DND-41 (cell line): Measurements from ENCODE around the gene SLC41A2.

Experiments used
- ATAC-seq: fragments of 200-7000 bp; cut with Tn5 transposase; 3 replicates; pipeline ENCODE4 v1.9.1; 2021; ENCODE audit warnings: low read depth; ENCODE audit not compliant: insufficient read depth
- DNase-seq: peaks from one replicate; pipeline ENCODE4 v3.0.0-alpha.2; 2020
- H2AFZ ChIP-seq: 2 replicates; pipeline ENCODE4 v1.6.0; 2012; ENCODE audit warnings: low read depth, low read length
- H3K27ac ChIP-seq: 2 replicates; pipeline ENCODE4 v1.5.1; 2012; ENCODE audit warnings: low read length, inconsistent platforms
- H3K27me3 ChIP-seq: fragments of 200-600 bp; sonication (generic); 2 replicates; pipeline ENCODE4 v1.6.0; 2012; ENCODE audit warnings: low read length, mild to moderate bottlenecking, inconsistent platforms; ENCODE audit not compliant: insufficient read depth, poor library complexity
- H3K36me3 ChIP-seq: 2 replicates; pipeline ENCODE4 v1.5.1; 2012; ENCODE audit warnings: low read length, inconsistent platforms; ENCODE audit not compliant: insufficient read depth
- H3K4me1 ChIP-seq: 2 replicates; pipeline ENCODE4 v1.5.1; 2012; ENCODE audit warnings: mild to moderate bottlenecking, low read length; ENCODE audit not compliant: insufficient read depth
- H3K4me2 ChIP-seq: 2 replicates; pipeline ENCODE4 v1.6.0; 2012; ENCODE audit warnings: mild to moderate bottlenecking, moderate library complexity, low read length, inconsistent platforms; ENCODE audit not compliant: insufficient read depth
- H3K4me3 ChIP-seq, 2 experiments: fragments of 200-600 bp in 1 of 2; shearing (Covaris generic) in 1 of 2; 2 replicates each; pipeline ENCODE4 v1.5.1; 2012 to 2016; ENCODE audit warnings: inconsistent platforms in 2 of 2, low read length in 2 of 2, mild to moderate bottlenecking in 2 of 2, low read depth in 1 of 2, moderate library complexity in 1 of 2
- H3K79me2 ChIP-seq: 2 replicates; pipeline ENCODE4 v1.6.0; 2012; ENCODE audit warnings: low read length, inconsistent platforms; ENCODE audit not compliant: insufficient read depth
- H3K9ac ChIP-seq: 2 replicates; pipeline ENCODE4 v1.6.0; 2012; ENCODE audit warnings: low read depth, mild to moderate bottlenecking, inconsistent platforms, low read length, moderate library complexity
- H3K9me3 ChIP-seq: 2 replicates; pipeline ENCODE4 v1.5.1; 2012; ENCODE audit warnings: low read length, moderate library complexity, mild to moderate bottlenecking, inconsistent platforms; ENCODE audit not compliant: insufficient read depth, severe bottlenecking
- H4K20me1 ChIP-seq: 2 replicates; pipeline ENCODE4 v1.6.0; 2012; ENCODE audit warnings: low read length; ENCODE audit not compliant: insufficient read depth
- EZH2 ChIP-seq: IDR thresholded peaks from 3 replicates; pipeline ENCODE4 v1.6.1; 2012; ENCODE audit warnings: borderline replicate concordance, low read depth, mild to moderate bottlenecking, moderate library complexity, low read length, inconsistent platforms; ENCODE audit not compliant: severe bottlenecking
- TF ChIP-seq, protein P1 (sequence below): IDR thresholded peaks from 2 replicates; pipeline ENCODE4 v1.5.1; 2012; ENCODE audit warnings: borderline replicate concordance, low read length, moderate library complexity, mild to moderate bottlenecking; ENCODE audit not compliant: poor library complexity, severe bottlenecking; ENCODE audit errors: extremely low read depth

The SLC41A2 gene

GRCh38 chr12:104928036-104928745 lies 29.9 kb downstream of the SLC41A2 start:
- no peak for DNase-seq
- Histone ChIP-seq H3K4me2 (no peak overlapping the region), H3K4me3 (no peak overlapping the region), H3K9ac (no peak overlapping the region), H3K4me1 (no peaks in the 10 kb centered on the region), H3K27me3 (peaks cover 3% of the 10 kb centered on the region), H3K79me2 (no peaks in the 10 kb centered on the region), H3K9me3 (no peaks in the 10 kb centered on the region), H4K20me1 (no peaks in the 10 kb centered on the region), H3K36me3 (no peaks in the 10 kb centered on the region), H3K27ac (no peak overlapping the region), H2AFZ (no peak overlapping the region)
- TF ChIP-seq, protein P1, sequence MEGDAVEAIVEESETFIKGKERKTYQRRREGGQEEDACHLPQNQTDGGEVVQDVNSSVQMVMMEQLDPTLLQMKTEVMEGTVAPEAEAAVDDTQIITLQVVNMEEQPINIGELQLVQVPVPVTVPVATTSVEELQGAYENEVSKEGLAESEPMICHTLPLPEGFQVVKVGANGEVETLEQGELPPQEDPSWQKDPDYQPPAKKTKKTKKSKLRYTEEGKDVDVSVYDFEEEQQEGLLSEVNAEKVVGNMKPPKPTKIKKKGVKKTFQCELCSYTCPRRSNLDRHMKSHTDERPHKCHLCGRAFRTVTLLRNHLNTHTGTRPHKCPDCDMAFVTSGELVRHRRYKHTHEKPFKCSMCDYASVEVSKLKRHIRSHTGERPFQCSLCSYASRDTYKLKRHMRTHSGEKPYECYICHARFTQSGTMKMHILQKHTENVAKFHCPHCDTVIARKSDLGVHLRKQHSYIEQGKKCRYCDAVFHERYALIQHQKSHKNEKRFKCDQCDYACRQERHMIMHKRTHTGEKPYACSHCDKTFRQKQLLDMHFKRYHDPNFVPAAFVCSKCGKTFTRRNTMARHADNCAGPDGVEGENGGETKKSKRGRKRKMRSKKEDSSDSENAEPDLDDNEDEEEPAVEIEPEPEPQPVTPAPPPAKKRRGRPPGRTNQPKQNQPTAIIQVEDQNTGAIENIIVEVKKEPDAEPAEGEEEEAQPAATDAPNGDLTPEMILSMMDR = no peak
- no peak for TF ChIP-seq EZH2
- no peak for ATAC-seq

GRCh38 chr12:104925501-104925900 lies 32.6 kb downstream of the SLC41A2 start:
- TF ChIP-seq, protein P1 = no peak
- TF ChIP-seq EZH2 = no peak
- H3K9me3 ChIP-seq = peaks cover 6% of the 10 kb centered on the region
- no peak overlapping the region for H3K4me3 ChIP-seq
- no peak overlapping the region for H2AFZ ChIP-seq
- no peaks in the 10 kb centered on the region for H3K36me3 ChIP-seq
- H3K79me2 ChIP-seq = no peaks in the 10 kb centered on the region
- H3K27ac ChIP-seq = no peak overlapping the region
- ATAC-seq (no peak), DNase-seq (no peak)
- H3K4me2 ChIP-seq = no peak overlapping the region
- H3K4me1 ChIP-seq = no peaks in the 10 kb centered on the region
- no peak overlapping the region for H3K9ac ChIP-seq
- H3K27me3 ChIP-seq = peaks cover 3% of the 10 kb centered on the region
- H4K20me1 ChIP-seq = no peaks in the 10 kb centered on the region

- no peaks in the 10 kb centered on the region for H3K27me3 ChIP-seq
- peaks cover 6% of the 10 kb centered on the region for H3K9me3 ChIP-seq
- no peaks in the 10 kb centered on the region for H3K79me2 ChIP-seq
- H2AFZ ChIP-seq = no peak overlapping the region
- DNase-seq = no peak
- no peak overlapping the region for H3K4me3 ChIP-seq
- no peaks in the 10 kb centered on the region for H3K36me3 ChIP-seq
- H3K4me2 ChIP-seq = no peak overlapping the region
- no peaks in the 10 kb centered on the region for H4K20me1 ChIP-seq
- H3K4me1 ChIP-seq = no peaks in the 10 kb centered on the region
- no peak overlapping the region for H3K27ac ChIP-seq
- no peak for TF ChIP-seq EZH2
- TF ChIP-seq, protein P1 = no peak
- no peak overlapping the region for H3K9ac ChIP-seq
- ATAC-seq = no peak
Observed at GRCh38 chr12:104921340-104921739, 36.8 kb downstream of the SLC41A2 start.

DNA sequence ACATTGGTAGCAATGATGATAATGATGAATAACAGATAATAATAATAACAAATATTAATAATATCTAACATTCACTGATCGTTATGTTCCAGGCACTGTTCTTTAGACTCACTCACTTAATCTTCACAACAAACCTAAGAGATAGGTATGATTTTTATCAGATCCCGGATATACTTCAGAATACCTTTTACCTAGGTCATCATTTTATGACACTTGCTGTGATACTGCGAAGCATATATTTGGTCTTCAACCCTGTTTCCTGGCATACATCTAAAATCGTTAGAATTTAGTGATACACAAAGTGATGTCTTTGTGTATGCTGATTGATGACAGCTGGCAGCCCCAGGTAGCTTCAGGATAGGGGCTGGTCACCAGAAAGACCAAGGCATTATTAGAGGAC lies 46.1 kb downstream of the SLC41A2 start:
- Histone ChIP-seq H3K9me3 (no peaks in the 10 kb centered on the region), H2AFZ (no peak overlapping the region), H3K4me3 (no peak overlapping the region), H3K4me1 (no peaks in the 10 kb centered on the region), H3K27me3 (no peaks in the 10 kb centered on the region), H3K4me2 (no peak overlapping the region), H4K20me1 (no peaks in the 10 kb centered on the region), H3K36me3 (no peaks in the 10 kb centered on the region), H3K79me2 (no peaks in the 10 kb centered on the region), H3K9ac (no peak overlapping the region), H3K27ac (no peak overlapping the region)
- TF ChIP-seq EZH2 = no peak
- TF ChIP-seq, protein P1 = no peak
- no peak for ATAC-seq
- no peak for DNase-seq
